HEK293 (cell line): ENCODE measurements around the gene ST6GALNAC6.

Experiments
- CTCF ChIA-PET: fragments of 350-600 bp; formaldehyde crosslinking; extraction: SDS; loops from one replicate; lab custom pipeline; 2021; ENCODE audit warnings: antibody characterized with exemption; lab: Yijun Ruan, JAX
- POLR2A ChIA-PET: fragments of 300-600 bp; formaldehyde crosslinking; extraction: SDS; loops from one replicate; lab custom pipeline; 2020; ENCODE audit warnings: antibody characterized with exemption, inconsistent platforms; lab: Yijun Ruan, JAX
- H3K27ac ChIP-seq: fragments of 200-500 bp; sonication (Bioruptor generic); 2 replicates; pipeline ENCODE4 v1.5.1; 2014; ENCODE audit warnings: low read depth, low read length, control low read depth, inconsistent platforms; ENCODE audit errors: extremely low read depth
- H3K36me3 ChIP-seq, 2 experiments: fragments of 200-500 bp in 1 of 2; sonication (Bioruptor generic) in 1 of 2; 1 replicate in 1 of 2; 2 replicates in 1 of 2; pipeline ENCODE4 v1.5.1; 2014 to 2017; ENCODE audit warnings: inconsistent platforms in 2 of 2, low read length in 2 of 2; ENCODE audit not compliant: control insufficient read depth in 2 of 2, insufficient read depth in 1 of 2
- H3K4me1 ChIP-seq: fragments of 200-500 bp; sonication (Bioruptor generic); 2 replicates; pipeline ENCODE4 v1.5.1; 2014; ENCODE audit warnings: mild to moderate bottlenecking, low read length, inconsistent platforms; ENCODE audit not compliant: control insufficient read depth, insufficient read depth
- H3K4me3 ChIP-seq: 2 replicates; pipeline ENCODE4 v1.5.1; 2011; ENCODE audit warnings: low read depth, mild to moderate bottlenecking, control low read depth, low read length, moderate library complexity
- H3K9me3 ChIP-seq: fragments of 200-500 bp; sonication (Bioruptor generic); 2 replicates; pipeline ENCODE4 v1.5.1; 2014; ENCODE audit warnings: low read depth, low read length, inconsistent platforms; ENCODE audit not compliant: control insufficient read depth, insufficient read depth
- BCL11B ChIP-seq: fragments of 450-650 bp; formaldehyde crosslinking; IDR thresholded peaks from 2 replicates; pipeline ENCODE4 v1.5.1; 2016; ENCODE audit warnings: low read depth, missing biosample characterization, missing genetic modification characterization
- GLIS2 ChIP-seq: fragments of 450-650 bp; formaldehyde crosslinking; IDR thresholded peaks from 2 replicates; pipeline ENCODE4 v1.5.1; 2016; ENCODE audit warnings: missing biosample characterization, missing genetic modification characterization
- HOXC10 ChIP-seq: sonication (generic); formaldehyde crosslinking; IDR thresholded peaks from 2 replicates; pipeline ENCODE4 v1.8.1; 2023; ENCODE audit warnings: mild to moderate bottlenecking, missing genetic modification reagents
- INSM2 ChIP-seq: fragments of 450-650 bp; formaldehyde crosslinking; IDR thresholded peaks from 2 replicates; pipeline ENCODE4 v1.5.1; 2016; ENCODE audit warnings: missing biosample characterization, missing genetic modification characterization
- KLF10 ChIP-seq: fragments of 450-650 bp; IDR thresholded peaks from 2 replicates; pipeline ENCODE4 v1.5.1; 2018; ENCODE audit warnings: missing biosample characterization, mild to moderate bottlenecking, missing genetic modification characterization
- KLF9 ChIP-seq: fragments of 450-650 bp; formaldehyde crosslinking; IDR thresholded peaks from 2 replicates; pipeline ENCODE4 v1.5.1; 2016; ENCODE audit warnings: missing biosample characterization, missing genetic modification characterization, low read depth
- MZF1 ChIP-seq: fragments of 450-650 bp; formaldehyde crosslinking; IDR thresholded peaks from 2 replicates; pipeline ENCODE4 v1.5.1; 2017; ENCODE audit warnings: missing biosample characterization, missing genetic modification characterization, borderline replicate concordance
- SETDB1 ChIP-seq: IDR thresholded peaks from one replicate; pipeline ENCODE4 v1.6.1; 2017; ENCODE audit warnings: mild to moderate bottlenecking, low read length, moderate library complexity, mixed read lengths; ENCODE audit not compliant: insufficient read length
- SP2 ChIP-seq: fragments of 450-650 bp; formaldehyde crosslinking; IDR thresholded peaks from 2 replicates; pipeline ENCODE4 v1.5.1; 2016; ENCODE audit warnings: missing biosample characterization, missing genetic modification characterization
- SP7 ChIP-seq: fragments of 450-650 bp; formaldehyde crosslinking; IDR thresholded peaks from 2 replicates; pipeline ENCODE4 v1.5.1; 2016; ENCODE audit warnings: missing biosample characterization, missing genetic modification characterization
- YY2 ChIP-seq: fragments of 450-650 bp; formaldehyde crosslinking; IDR thresholded peaks from 2 replicates; pipeline ENCODE4 v1.5.1; 2016; ENCODE audit warnings: missing biosample characterization, missing genetic modification characterization
- ZBTB1 ChIP-seq: fragments of 450-650 bp; formaldehyde crosslinking; IDR thresholded peaks from 2 replicates; pipeline ENCODE4 v1.5.1; 2016; ENCODE audit warnings: missing biosample characterization, missing genetic modification characterization
- ZBTB20 ChIP-seq: fragments of 450-650 bp; formaldehyde crosslinking; IDR thresholded peaks from 2 replicates; pipeline ENCODE4 v1.5.1; 2016; ENCODE audit warnings: missing biosample characterization, missing genetic modification characterization
- ZIC2 ChIP-seq: fragments of 450-650 bp; formaldehyde crosslinking; IDR thresholded peaks from 2 replicates; pipeline ENCODE4 v1.5.1; 2016; ENCODE audit warnings: missing biosample characterization, missing genetic modification characterization
- ZNF10 ChIP-seq: fragments of 450-650 bp; formaldehyde crosslinking; IDR thresholded peaks from 2 replicates; pipeline ENCODE4 v1.5.1; 2017; ENCODE audit warnings: missing biosample characterization, missing genetic modification characterization
- ZNF121 ChIP-seq: fragments of 450-650 bp; formaldehyde crosslinking; IDR thresholded peaks from 2 replicates; pipeline ENCODE4 v1.5.1; 2016; ENCODE audit warnings: missing biosample characterization, missing genetic modification characterization
- ZNF140 ChIP-seq: fragments of 450-650 bp; formaldehyde crosslinking; IDR thresholded peaks from 2 replicates; pipeline ENCODE4 v1.5.1; 2016; ENCODE audit warnings: missing biosample characterization, missing genetic modification characterization
- ZNF175 ChIP-seq: fragments of 450-650 bp; formaldehyde crosslinking; IDR thresholded peaks from 2 replicates; pipeline ENCODE4 v1.5.1; 2016; ENCODE audit warnings: missing biosample characterization, missing genetic modification characterization
- ZNF18 ChIP-seq: fragments of 450-650 bp; formaldehyde crosslinking; IDR thresholded peaks from 2 replicates; pipeline ENCODE4 v1.5.1; 2016; ENCODE audit warnings: missing biosample characterization, missing genetic modification characterization
- ZNF335 ChIP-seq: fragments of 450-650 bp; formaldehyde crosslinking; conservative IDR thresholded peaks from 2 replicates; pipeline ENCODE4 v1.5.1; 2016; ENCODE audit warnings: missing biosample characterization, missing genetic modification characterization
- ZNF354C ChIP-seq: fragments of 450-650 bp; formaldehyde crosslinking; IDR thresholded peaks from 2 replicates; pipeline ENCODE4 v1.5.1; 2016; ENCODE audit warnings: missing biosample characterization, missing genetic modification characterization, low read depth, borderline replicate concordance
- ZNF426 ChIP-seq: fragments of 450-650 bp; formaldehyde crosslinking; IDR thresholded peaks from 2 replicates; pipeline ENCODE4 v1.5.1; 2017; ENCODE audit warnings: missing biosample characterization, missing genetic modification characterization, mild to moderate bottlenecking, inconsistent platforms, moderate library complexity
- ZNF514 ChIP-seq: fragments of 450-650 bp; formaldehyde crosslinking; IDR thresholded peaks from 2 replicates; pipeline ENCODE4 v1.5.1; 2016; ENCODE audit warnings: missing biosample characterization, missing genetic modification characterization
- ZNF830 ChIP-seq: fragments of 450-650 bp; IDR thresholded peaks from 2 replicates; pipeline ENCODE4 v1.5.0; 2018; ENCODE audit warnings: missing biosample characterization, missing genetic modification characterization, low read depth, mild to moderate bottlenecking, moderate library complexity

Gene ST6GALNAC6

DNA sequence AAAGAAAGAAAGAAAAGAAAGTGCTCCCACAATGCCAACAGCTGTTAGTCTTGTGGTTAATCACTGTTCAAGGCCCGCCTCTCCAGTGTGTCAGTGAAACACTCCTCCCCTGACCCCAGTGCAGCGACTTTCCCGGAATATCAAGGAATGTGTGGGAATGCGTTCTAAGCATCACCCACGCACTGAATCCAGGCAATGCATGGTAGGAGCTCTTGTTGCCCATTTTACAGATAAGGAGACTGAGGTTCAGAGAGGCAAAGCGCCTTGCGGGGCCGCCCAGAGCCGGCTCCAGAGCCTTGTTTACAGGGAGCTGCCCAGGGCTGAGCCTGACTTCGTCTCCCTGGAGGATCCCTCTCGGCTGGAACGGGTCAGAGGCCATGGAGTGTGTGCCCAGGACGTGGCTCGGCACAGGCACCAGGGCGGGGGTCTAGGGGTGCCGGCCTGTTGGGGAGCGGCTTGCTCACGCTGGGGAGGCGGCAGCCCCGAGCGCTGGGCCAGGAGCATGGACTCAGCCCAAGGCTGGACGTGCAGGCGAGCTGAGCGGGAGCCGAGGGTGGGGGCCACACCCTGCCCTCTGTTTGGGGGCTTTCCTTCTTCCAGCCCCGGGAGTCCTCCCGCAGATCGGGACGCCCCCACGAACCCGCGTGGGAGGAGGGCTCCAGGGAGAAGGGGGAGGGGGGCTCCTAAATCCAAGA lies 823 bp downstream of the ST6GALNAC6 start (continued):
- TF ChIP-seq ZNF175 (no peak), MZF1 (no peak), ZNF121 (tag by site-specific recombination) (no peak), ZBTB20 (peak; percentile 58), ZNF830 (no peak), KLF9 (no peak), ZNF426 (tag by site-specific recombination) (no peak), ZNF354C (tag by site-specific recombination) (no peak), ZNF18 (tag by site-specific recombination) (no peak), SP7 (0 out of 2 replicates have a peak, but pooled peaks have one; percentile 33), BCL11B (tag by site-specific recombination) (no peak)
- TF ChIP-seq, all 188 proteins: peak for 19

GRCh38 chr9:127897193-127897692 lies 2.2 kb downstream of the ST6GALNAC6 start:
- no peak overlapping the region for H3K27ac ChIP-seq
- H3K4me3 ChIP-seq: no peak overlapping the region
- POLR2A ChIA-PET: interaction anchor here (0.6 to 1.4 kb wide), 7 partner anchors 10 to 446 kb away, joined by 3 to 7 read pairs (median 4); partner anchors contain the start of genes LRSAM1 and RPL12
- H3K9me3 ChIP-seq: no peaks in the 10 kb centered on the region
- H3K4me1 ChIP-seq: no peaks in the 10 kb centered on the region
- CTCF ChIA-PET: interaction anchor here (0.6 to 1.3 kb wide), 2 partner anchors 24 to 71 kb away, joined by 5 read pairs; no protein-coding TSS in a partner anchor
- H3K36me3 ChIP-seq: peaks cover 0 to 47% of the 10 kb centered on the region in 2 experiments; a peak in 1 of 3 replicates
- TF ChIP-seq ZNF514 (tag by site-specific recombination) (no peak), ZIC2 (tag by site-specific recombination) (no peak), ZNF335 (tag by site-specific recombination) (peak; percentile 41; the same call in 1 of the 2 replicates), ZNF140 (no peak), GLIS2 (peak; percentile 45; the same call in 1 of the 2 replicates), ZBTB1 (tag by site-specific recombination) (no peak), SP2 (peak; percentile 13), HOXC10 (no peak), YY2 (tag by site-specific recombination) (no peak), SETDB1 (no peak), KLF10 (tag by site-specific recombination) (peak; percentile 55), BCL11B (tag by site-specific recombination) (0 out of 2 replicates have a peak, but pooled peaks have one; percentile 21), INSM2 (no peak), ZNF10 (tag by site-specific recombination) (peak; percentile 82)
